CD4-positive, alpha-beta T cell (primary cell): ENCODE measurements around the gene PCDH17. TPM values are rescaled to one million over a fixed set of nuclear protein-coding genes. Genes with fewer than 3 reads are reported as not detected.

Experiments used
- ATAC-seq: fragments of 200-7000 bp; cut with Tn5 transposase; one replicate; pipeline ENCODE4 v1.10.0; 2022; ENCODE audit warnings: mild to moderate bottlenecking; ENCODE audit not compliant: poor library complexity
- CTCF ChIA-PET: fragments of 350-600 bp; sonication (Branson Sonifier 250); formaldehyde crosslinking; loops from one replicate; lab custom pipeline; 2021; ENCODE audit warnings: antibody characterized with exemption, inconsistent platforms; lab: Charles Lee
- POLR2A ChIA-PET: fragments of 350-600 bp; sonication (Branson Sonifier 250); formaldehyde crosslinking; loops from one replicate; lab custom pipeline; 2021; ENCODE audit warnings: antibody characterized with exemption, inconsistent platforms; lab: Charles Lee
- DNase-seq, 14 experiments: peaks; one replicate each; pipeline ENCODE4 v3.0.0-alpha.2; 2013 to 2020; ENCODE audit warnings: mixed read lengths in 2 of 14
- H3K27ac ChIP-seq, 2 donors: one replicate each; pipeline versions ENCODE4 v1.5.1 to v1.7.0; 2013; ENCODE audit warnings: low read length in 2 of 2, low read depth in 1 of 2, mild to moderate bottlenecking in 1 of 2
- H3K27me3 ChIP-seq, 2 experiments: 1 replicate in 1 of 2; 2 replicates in 1 of 2; pipeline versions ENCODE4 v1.6.1 to v1.7.0; 2013; ENCODE audit warnings: low read length in 2 of 2, control low read depth in 1 of 2, mild to moderate bottlenecking in 1 of 2, moderate library complexity in 1 of 2; ENCODE audit not compliant: insufficient read depth in 2 of 2, control insufficient read depth in 1 of 2
- H3K36me3 ChIP-seq: one replicate; pipeline ENCODE4 v1.6.1; 2013; ENCODE audit warnings: low read length, control low read depth; ENCODE audit not compliant: insufficient read depth
- H3K4me1 ChIP-seq: one replicate; pipeline ENCODE4 v1.6.1; 2013; ENCODE audit warnings: low read length, control low read depth; ENCODE audit not compliant: insufficient read depth
- H3K4me3 ChIP-seq: one replicate; pipeline ENCODE4 v1.5.1; 2013; ENCODE audit warnings: mild to moderate bottlenecking, low read length, moderate library complexity
- H3K9me3 ChIP-seq, 2 experiments: 1 replicate in 1 of 2; 2 replicates in 1 of 2; pipeline versions ENCODE4 v1.6.1 to v1.7.0; 2013; ENCODE audit warnings: low read length in 2 of 2, mild to moderate bottlenecking in 2 of 2, control low read depth in 1 of 2, moderate library complexity in 1 of 2; ENCODE audit not compliant: control insufficient read depth in 1 of 2, insufficient read depth in 1 of 2
- H3K27ac Mint-ChIP-seq: one replicate; pipeline ENCODE4 v1.8.0; 2020; ENCODE audit warnings: mixed read lengths
- H3K27me3 Mint-ChIP-seq: one replicate; pipeline ENCODE4 v1.8.0; 2021; ENCODE audit warnings: mixed read lengths
- H3K36me3 Mint-ChIP-seq: one replicate; pipeline ENCODE4 v1.8.0; 2021; ENCODE audit warnings: low read depth, mixed read lengths
- H3K4me1 Mint-ChIP-seq: one replicate; pipeline ENCODE4 v1.8.0; 2021; ENCODE audit warnings: low read depth, mixed read lengths
- H3K4me3 Mint-ChIP-seq: one replicate; pipeline ENCODE4 v1.8.0; 2020; ENCODE audit warnings: mild to moderate bottlenecking, mixed read lengths
- H3K9me3 Mint-ChIP-seq: one replicate; pipeline ENCODE4 v1.8.0; 2020; ENCODE audit warnings: mixed read lengths
- intact Hi-C, 2 experiments: fragments of 100-400 bp; cut with DNase I in 1 of 2; cut with micrococcal nuclease in 1 of 2; formaldehyde crosslinking; loops; one replicate each; pipeline versions ENCODE4 v1.15.1 to v1.9.0; 2023 to 2025; cut with DNase I, micrococcal nuclease
- total RNA-seq, 174 experiments: library from RNA in 2 of 174; stranded (reverse) in 2 of 174; gene quantifications; one replicate each; pipeline ENCODE4 v1.2.3 and lab custom pipeline; 2021 to 2026
- TF ChIP-seq, protein P1 (sequence below): fragments of 200-600 bp; IDR thresholded peaks from one replicate; pipeline ENCODE4 v1.8.0; 2022; ENCODE audit warnings: antibody characterized with exemption, mild to moderate bottlenecking

The PCDH17 gene
- total RNA-seq, 2 experiments from 2014 or later, result 0.05 TPM; not detected in 1

DNA sequence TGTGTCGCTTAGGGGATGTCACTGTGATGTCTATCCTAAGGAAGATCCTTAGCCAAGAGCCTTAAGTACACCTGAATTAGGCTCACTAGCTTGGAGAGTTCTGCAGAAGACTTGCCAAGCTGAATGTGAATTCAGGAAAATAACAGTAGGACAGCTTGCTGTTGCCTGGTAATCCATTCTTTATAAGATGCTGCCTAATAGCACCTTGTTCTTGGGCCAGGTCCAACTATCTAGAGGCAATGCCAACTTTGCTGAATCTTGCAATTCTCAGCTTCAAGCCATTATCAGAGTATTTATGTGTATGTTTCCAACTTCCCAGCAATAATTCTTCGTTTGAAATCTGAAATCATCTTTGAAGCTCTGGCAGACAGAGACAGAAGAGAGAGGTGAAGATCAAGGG, 102.8 kb downstream of the PCDH17 start:
- H3K4me3 Mint-ChIP-seq, result no peak overlapping the region
- Histone ChIP-seq H3K27ac (no peak overlapping the region), H3K4me1 (no peaks in the 10 kb centered on the region), H3K4me3 (no peak overlapping the region), H3K9me3 (peaks cover 0 to 12% of the 10 kb centered on the region in 2 experiments), H3K27me3 (no peaks in the 10 kb centered on the region), H3K36me3 (no peaks in the 10 kb centered on the region)
- H3K27me3 Mint-ChIP-seq, result no peaks in the 10 kb centered on the region
- H3K4me1 Mint-ChIP-seq, result no peaks in the 10 kb centered on the region
- DNase-seq, result no peak
- ChIA-PET POLR2A (no interaction called here), CTCF (no interaction called here)
- no peak for ATAC-seq
- intact Hi-C loops, result no loop called here
- TF ChIP-seq, protein P1, sequence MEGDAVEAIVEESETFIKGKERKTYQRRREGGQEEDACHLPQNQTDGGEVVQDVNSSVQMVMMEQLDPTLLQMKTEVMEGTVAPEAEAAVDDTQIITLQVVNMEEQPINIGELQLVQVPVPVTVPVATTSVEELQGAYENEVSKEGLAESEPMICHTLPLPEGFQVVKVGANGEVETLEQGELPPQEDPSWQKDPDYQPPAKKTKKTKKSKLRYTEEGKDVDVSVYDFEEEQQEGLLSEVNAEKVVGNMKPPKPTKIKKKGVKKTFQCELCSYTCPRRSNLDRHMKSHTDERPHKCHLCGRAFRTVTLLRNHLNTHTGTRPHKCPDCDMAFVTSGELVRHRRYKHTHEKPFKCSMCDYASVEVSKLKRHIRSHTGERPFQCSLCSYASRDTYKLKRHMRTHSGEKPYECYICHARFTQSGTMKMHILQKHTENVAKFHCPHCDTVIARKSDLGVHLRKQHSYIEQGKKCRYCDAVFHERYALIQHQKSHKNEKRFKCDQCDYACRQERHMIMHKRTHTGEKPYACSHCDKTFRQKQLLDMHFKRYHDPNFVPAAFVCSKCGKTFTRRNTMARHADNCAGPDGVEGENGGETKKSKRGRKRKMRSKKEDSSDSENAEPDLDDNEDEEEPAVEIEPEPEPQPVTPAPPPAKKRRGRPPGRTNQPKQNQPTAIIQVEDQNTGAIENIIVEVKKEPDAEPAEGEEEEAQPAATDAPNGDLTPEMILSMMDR, result no peak
- H3K36me3 Mint-ChIP-seq, result no peaks in the 10 kb centered on the region
- H3K9me3 Mint-ChIP-seq, result peaks cover 3% of the 10 kb centered on the region
- H3K27ac Mint-ChIP-seq, result no peak overlapping the region

DNA sequence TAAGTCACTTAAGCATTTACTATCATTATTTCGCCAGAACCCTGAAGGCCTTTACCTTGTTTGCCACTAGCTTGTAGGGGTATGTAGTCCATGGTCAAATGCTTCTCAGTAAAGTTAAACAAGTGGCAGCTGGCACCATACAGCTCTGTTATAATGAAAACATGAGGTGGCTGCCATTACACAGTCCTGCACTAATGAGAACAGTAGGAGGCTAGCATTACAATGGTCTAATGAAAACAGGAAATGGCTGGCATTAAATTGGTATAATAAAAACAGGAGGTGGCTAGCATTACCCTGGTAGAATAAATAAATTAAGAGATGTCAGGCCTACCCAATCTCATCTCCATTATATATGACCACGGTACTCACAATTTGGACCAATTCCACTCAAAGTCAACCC, 107.5 kb downstream of the PCDH17 start:
- no peak overlapping the region for H3K27ac Mint-ChIP-seq
- no peak overlapping the region for H3K27ac ChIP-seq
- H3K9me3 ChIP-seq, result peaks cover 3 to 12% of the 10 kb centered on the region in 2 experiments
- H3K4me1 Mint-ChIP-seq, result no peaks in the 10 kb centered on the region
- POLR2A ChIA-PET, result no interaction called here
- DNase-seq (no peak), ATAC-seq (no peak)
- H3K9me3 Mint-ChIP-seq, result peaks cover 2% of the 10 kb centered on the region
- no peaks in the 10 kb centered on the region for H3K4me1 ChIP-seq
- no peaks in the 10 kb centered on the region for H3K27me3 ChIP-seq
- no peaks in the 10 kb centered on the region for H3K36me3 ChIP-seq
- CTCF ChIA-PET, result no interaction called here
- no peaks in the 10 kb centered on the region for H3K36me3 Mint-ChIP-seq
- TF ChIP-seq, protein P1, result no peak
- H3K4me3 Mint-ChIP-seq, result no peak overlapping the region
- intact Hi-C loops, result no loop called here
- H3K4me3 ChIP-seq, result no peak overlapping the region
- H3K27me3 Mint-ChIP-seq, result no peaks in the 10 kb centered on the region

DNA sequence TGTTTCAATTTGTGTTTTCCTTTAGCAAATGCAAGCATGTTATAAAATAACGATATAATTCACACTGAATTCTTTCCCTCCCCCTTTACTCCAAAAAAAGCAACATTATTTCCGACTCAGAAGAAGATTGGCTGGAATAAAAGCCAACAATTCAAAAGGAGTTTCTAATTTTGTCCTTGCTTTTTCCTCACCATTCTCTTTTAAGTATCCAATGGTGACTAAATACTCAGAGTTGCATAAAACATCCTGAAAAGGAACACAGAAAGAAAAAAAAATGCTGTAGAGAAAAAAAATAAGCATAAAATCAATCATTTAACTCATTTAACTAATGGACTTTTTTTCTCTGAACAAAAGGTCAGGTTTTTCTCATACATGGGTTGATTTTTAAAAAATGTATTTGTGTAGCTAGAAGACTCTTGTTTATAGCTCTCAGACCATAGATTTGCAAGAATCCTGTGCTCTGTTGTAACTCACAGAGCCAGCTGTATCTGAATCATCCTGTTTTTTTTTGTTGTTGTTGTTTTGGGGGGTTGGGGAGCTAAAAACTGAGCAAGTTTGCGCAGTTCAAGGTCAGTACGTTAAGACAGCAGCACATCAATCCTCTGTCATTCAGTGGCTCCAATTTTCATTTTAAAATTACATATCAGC, 108.1 kb downstream of the PCDH17 start:
- no peak overlapping the region for H3K27ac ChIP-seq
- no peaks in the 10 kb centered on the region for H3K4me1 ChIP-seq
- Mint-ChIP-seq H3K4me1 (no peaks in the 10 kb centered on the region), H3K27me3 (no peaks in the 10 kb centered on the region), H3K4me3 (no peak overlapping the region), H3K27ac (no peak overlapping the region), H3K9me3 (peaks cover 2% of the 10 kb centered on the region), H3K36me3 (no peaks in the 10 kb centered on the region)
- ChIA-PET POLR2A (no interaction called here), CTCF (no interaction called here)
- ATAC-seq, result no peak
- no peak overlapping the region for H3K4me3 ChIP-seq
- peaks cover 3 to 12% of the 10 kb centered on the region in 2 experiments for H3K9me3 ChIP-seq
- no peak for DNase-seq
- no peaks in the 10 kb centered on the region for H3K36me3 ChIP-seq
- H3K27me3 ChIP-seq, result no peaks in the 10 kb centered on the region
- intact Hi-C loops, result no loop called here
- TF ChIP-seq, protein P1, result no peak
